GDM1 (cell line): ENCODE data around the gene PAPLN.
"Not testable (repeated sequence)": the region's sequence is repeated elsewhere in the genome, so short reads cannot be mapped to it uniquely, and the experiment has no call there.

Experiments used
- DNase-seq: peaks from one replicate; lab custom pipeline; 2025; lab: John Stamatoyannopoulos, UW

The PAPLN gene

DNA sequence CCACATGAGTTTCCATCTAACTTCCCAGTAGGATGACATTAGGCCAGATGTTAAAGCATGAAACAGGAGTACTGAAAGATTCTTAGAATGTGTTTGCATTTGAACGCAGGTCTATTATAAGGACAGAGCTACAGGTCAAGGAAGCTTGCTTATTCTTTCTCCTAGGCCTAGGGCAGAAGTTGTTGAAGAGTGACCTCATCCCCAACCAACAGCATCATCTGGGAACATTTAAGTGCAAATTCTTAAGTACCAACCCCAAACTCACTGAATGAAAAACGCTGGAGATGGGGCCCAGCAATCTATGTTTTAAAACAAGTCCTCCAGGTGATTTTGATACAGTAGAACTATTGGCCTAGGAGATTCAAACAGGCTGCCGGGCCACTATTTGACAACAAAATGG lies 52.4 kb downstream of the PAPLN start:
- no peak for DNase-seq

- no peak for DNase-seq
Observed at GRCh38 chr14:73290279-73290678, 53.0 kb downstream of the PAPLN start.

DNA sequence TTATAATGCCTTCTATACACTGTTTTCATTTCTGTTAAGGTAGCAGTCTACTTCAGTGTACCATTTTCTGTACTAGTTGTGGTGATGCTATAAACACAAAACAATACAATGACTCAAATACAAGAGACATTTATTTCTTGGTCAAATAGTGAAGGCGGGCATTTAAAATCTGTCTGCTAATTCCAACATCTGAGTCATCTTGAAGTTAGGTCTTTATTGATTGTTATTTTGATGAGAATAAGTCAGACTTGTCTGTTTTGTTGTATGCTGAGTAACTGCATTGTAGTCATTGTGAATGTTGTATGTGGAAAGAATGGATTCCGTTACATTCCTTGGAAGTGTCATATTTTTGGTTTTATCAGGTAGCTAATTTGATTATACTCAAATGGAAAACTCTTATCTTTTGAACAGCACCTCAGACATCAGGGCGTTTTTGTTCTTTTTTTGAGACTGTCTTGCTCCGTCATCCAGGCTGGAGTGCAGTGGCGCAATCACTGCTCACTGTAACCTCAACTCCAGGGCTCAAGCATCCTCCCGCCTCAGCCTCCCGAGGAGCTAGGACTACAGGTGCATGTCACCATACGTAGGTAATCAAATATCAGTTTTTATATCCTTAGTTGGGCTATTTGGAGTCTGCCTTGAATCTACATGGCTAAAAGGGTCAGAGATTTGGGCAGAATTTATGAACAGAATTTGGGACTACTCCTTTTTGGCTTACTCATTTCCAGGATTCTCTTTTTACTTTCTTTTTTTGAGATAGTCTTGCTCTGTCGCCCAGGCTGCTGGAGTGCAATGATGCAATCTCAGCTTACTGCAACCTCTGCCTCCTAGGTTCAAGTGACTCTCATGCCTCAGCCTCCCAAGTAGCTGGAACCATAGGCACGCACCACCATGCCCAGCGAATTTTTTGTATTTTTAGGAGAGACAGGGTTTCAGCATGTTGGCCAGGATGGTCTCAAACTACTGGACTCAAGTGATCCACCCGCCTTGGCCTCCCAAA lies 56.8 kb downstream of the PAPLN start:
- no peak for DNase-seq

DNA sequence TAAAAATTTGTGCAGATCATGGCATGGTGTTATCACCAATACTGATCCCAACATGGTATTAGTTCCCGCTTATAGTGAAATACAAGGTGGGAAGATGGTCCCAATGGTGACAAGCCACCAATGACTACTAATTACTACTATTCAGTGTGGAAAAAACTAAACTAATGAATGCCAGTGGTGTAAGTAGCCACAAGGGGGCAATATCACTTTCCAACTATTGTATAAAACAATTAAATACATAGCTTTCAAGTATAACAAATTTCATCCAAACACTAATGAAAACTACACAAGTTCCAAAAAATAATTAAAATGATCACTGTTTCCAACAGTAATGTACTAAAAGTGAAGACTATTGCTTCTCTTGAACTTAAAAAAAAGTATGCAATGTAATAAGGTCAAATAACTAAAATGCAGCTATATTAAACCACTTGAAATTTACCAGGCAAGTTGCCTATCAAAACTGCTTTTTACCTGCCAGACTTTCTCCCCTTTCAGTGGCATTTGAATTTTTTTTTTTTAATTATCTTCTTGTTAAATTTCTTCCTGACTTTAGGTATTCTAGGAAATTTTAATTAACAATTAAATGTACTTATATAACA lies 58.0 kb downstream of the PAPLN start:
- no peak for DNase-seq

DNA sequence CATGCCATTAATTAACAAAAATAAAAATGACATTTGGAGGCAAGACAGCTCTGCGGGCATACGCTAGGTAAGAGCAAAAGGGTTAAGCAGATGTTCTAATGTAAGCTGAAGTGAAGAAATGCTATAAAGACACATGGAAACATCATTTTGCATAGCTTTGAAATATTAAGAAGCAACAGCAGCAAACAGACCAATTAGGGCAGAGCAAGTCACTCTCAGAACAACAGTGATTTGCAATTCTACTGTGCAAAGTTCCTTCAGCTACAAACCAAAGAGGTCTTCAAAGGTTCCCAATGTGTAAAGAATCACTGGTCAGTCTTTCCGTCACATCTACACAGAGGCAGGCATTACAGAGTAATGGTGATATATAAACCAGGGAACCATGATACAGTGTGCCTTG lies 68.2 kb downstream of the PAPLN start:
- no peak for DNase-seq

GRCh38 chr14:73307261-73307660 lies 70.0 kb downstream of the PAPLN start:
- DNase-seq = no peak

- not testable (repeated sequence) for DNase-seq
Observed at GRCh38 chr14:73309207-73309606, 71.9 kb downstream of the PAPLN start.

DNA sequence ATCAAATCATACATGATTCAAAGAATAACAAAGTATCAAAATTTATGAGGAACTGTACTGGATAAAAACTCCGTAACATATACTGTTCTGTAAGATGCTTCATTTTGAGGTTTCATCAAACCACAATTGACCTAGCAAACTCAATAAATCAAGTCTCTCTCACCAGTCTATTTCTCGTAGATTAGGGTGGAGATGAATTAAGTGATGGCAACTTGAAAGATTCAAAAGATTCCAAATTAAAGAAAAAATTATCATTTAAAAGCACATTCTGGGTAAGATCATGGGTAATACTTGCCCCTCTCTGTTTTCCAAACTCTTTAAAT lies 74.4 kb downstream of the PAPLN start:
- DNase-seq = no peak

- no peak for DNase-seq
Observed at GRCh38 chr14:73312687-73313086, 75.4 kb downstream of the PAPLN start.

- DNase-seq = no peak
Observed at GRCh38 chr14:73313151-73313550, 75.8 kb downstream of the PAPLN start.

GRCh38 chr14:73323896-73324399 lies 86.6 kb downstream of the PAPLN start:
- no peak for DNase-seq
